Stimulated activated CD4-positive, alpha-beta T cell treated with anti-CD3 and anti-CD28 coated beads, Interleukin-1b, Interleukin-23, amount 100 ng/mL, for 1 hour (primary cell): Measurements from ENCODE around the gene ARHGAP11A.
"Not testable (repeated sequence)": the region's sequence is repeated elsewhere in the genome, so short reads cannot be mapped to it uniquely, and the experiment has no call there.

Experiments
- DNase-seq, 2 donors: peaks; one replicate each; pipeline ENCODE4 v3.0.0-alpha.2; 2020; ENCODE audit warnings: low read depth in 2 of 2

Gene ARHGAP11A, protein sequence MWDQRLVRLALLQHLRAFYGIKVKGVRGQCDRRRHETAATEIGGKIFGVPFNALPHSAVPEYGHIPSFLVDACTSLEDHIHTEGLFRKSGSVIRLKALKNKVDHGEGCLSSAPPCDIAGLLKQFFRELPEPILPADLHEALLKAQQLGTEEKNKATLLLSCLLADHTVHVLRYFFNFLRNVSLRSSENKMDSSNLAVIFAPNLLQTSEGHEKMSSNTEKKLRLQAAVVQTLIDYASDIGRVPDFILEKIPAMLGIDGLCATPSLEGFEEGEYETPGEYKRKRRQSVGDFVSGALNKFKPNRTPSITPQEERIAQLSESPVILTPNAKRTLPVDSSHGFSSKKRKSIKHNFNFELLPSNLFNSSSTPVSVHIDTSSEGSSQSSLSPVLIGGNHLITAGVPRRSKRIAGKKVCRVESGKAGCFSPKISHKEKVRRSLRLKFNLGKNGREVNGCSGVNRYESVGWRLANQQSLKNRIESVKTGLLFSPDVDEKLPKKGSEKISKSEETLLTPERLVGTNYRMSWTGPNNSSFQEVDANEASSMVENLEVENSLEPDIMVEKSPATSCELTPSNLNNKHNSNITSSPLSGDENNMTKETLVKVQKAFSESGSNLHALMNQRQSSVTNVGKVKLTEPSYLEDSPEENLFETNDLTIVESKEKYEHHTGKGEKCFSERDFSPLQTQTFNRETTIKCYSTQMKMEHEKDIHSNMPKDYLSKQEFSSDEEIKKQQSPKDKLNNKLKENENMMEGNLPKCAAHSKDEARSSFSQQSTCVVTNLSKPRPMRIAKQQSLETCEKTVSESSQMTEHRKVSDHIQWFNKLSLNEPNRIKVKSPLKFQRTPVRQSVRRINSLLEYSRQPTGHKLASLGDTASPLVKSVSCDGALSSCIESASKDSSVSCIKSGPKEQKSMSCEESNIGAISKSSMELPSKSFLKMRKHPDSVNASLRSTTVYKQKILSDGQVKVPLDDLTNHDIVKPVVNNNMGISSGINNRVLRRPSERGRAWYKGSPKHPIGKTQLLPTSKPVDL

DNA sequence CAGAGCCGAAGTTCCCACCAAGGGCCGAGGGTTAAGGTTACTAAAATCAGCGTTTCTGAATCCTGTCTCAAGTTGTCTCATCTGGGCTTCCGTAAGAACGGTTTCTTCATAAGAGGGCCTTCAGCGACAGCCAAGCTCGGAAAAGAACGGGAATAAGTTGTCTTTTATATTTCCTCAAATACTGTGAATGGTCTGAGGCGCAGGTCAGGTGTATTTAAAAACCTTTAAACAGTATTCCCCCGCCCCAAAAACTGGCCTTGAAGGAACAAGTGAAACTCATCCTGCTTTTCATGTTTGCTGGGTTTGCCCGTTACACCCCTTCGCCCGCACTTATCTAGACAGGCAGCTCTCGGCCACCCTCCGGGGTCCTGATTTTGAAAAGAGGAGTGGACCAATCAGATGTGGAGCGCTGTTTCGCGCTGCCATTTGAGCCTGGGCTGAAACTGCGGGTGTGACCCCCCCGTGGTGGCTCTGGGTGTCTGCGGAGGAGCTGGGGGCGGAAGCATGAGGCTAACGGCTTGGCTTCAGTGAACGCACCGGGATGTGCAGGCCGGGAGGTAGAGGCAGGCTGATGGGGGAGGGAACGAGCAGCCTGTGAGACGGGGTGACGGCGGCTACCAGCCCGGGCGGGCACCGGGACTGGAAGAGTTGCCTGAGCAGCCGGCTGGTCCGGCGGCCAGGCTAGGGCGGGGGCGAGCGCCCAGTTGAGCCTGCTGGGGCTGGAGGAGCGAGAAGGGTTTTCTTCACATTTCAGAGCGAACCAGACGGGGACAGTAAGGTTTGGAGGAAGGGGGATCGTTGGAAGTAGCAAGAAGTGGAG is at the start of gene ARHGAP11A:
TSS of gene ARHGAP11A (plus strand) at position 454 of the 820 bp plus-strand sequence. CDS start 708 bp downstream, outside the sequence.
- peak; percentile 47 to 48 for DNase-seq

GRCh38 chr15:32568988-32569387 is 46.3 kb upstream of the ARHGAP11A start:
- DNase-seq: not testable (repeated sequence)

DNA sequence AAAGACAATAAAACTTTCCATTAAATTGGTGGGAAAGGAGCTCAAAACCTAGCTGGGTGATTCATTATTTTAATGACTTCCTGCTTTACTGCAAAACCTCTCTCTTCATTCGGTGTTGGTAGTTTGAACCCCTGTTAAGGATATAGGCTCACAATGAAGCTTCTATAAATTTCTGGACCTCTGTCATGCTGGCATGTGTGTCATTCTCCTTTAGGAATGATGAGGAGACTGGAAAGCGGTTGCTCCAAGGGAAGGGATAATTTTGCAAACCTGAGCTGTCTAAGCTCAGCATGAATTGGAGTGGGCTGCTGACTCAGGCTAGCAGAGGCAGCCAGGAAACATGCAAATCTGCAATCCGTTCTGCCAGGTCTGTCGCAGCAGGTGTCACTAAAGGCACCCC is 36.8 kb upstream of the ARHGAP11A start:
- DNase-seq: not testable (repeated sequence)

DNA sequence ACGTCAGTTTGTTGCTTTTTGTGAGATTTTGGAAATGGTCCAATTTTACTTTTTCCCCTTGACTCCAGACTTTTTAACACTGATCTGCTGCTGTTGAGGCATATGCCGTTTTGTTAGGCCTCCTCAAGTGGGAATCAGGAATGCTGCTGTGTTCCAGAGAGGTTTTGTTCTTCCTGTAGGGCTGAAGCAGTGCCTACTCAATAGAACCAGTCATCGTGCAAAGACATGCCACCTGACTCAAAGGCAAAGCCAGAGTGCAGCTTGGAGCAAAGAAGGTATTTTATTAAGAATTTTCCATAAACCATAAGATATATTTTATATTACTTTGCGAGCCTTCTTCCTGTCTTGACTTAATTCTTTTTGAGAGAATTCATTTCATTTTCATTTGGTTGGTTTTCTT is 29.5 kb upstream of the ARHGAP11A start:
- DNase-seq: not testable (repeated sequence)

- DNase-seq: not testable (repeated sequence)
Measured at GRCh38 chr15:32593151-32593550, 22.2 kb upstream of the ARHGAP11A start, which contains the start of gene GOLGA8N. GOLGA8N (plus strand) TSS chr15:32593456.

DNA sequence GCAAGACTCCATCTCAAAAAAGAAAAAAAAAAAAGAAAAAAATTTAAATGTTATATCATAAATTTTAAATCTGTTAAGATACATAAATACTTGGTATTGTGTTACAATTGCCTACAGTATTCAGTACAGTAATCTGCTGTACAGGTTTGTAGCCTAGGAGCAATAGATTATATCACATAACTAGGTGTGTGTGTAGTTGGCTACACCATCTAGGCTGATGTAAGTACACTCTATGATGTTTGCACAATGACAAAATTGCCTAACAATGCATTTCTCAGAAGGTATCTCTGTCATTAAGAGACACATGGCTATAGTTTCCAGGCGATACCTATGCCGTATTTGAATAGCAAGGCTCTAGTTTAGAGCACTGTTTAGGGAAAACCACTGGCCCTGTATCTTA is 5.8 kb upstream of the ARHGAP11A start:
- not testable (repeated sequence) for DNase-seq

- DNase-seq: not testable (repeated sequence)
Measured at GRCh38 chr15:32610719-32611118, 4.6 kb upstream of the ARHGAP11A start.

DNA sequence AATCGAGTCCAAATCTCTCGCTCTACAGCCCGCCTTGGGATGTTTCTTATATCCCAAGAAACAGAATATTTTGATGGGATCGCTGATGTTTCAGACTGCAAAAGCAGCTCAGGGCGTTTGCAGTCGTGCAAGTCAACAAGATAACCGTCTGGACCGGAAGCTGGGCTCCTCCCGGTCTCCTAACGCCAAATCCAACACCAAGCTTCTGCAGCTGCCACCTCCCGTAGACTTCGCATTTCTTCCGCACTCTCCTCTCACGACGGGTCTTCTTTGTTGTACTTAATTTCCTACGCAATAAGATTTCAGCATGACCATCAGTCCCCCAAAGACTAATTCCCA is 623 bp upstream of the ARHGAP11A start:
- DNase-seq: not testable (repeated sequence)

- DNase-seq: not testable (repeated sequence)
Measured at GRCh38 chr15:32615871-32616426, 645 bp downstream of the ARHGAP11A start.

- no peak for DNase-seq
Measured at GRCh38 chr15:32636410-32636809, 21.1 kb downstream of the ARHGAP11A start.

- DNase-seq: no peak
Measured at GRCh38 chr15:32636908-32637567, 21.7 kb downstream of the ARHGAP11A start.

DNA sequence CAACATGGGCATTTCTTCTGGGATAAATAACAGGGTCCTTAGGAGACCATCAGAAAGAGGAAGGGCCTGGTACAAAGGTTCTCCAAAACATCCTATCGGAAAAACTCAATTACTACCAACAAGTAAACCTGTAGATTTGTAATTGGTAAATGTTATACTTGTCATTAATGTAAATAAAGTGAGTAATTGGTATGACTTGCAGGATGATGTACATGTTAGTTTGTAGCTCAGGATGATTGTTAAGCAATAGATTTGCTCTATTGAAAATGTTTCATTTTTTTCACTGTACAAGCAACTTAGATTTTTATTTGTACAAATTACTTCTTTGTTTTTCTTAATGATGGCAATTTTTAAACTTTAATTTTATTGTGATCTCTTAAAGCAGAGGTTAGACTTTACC is 22.4 kb downstream of the ARHGAP11A start:
- no peak for DNase-seq

DNA sequence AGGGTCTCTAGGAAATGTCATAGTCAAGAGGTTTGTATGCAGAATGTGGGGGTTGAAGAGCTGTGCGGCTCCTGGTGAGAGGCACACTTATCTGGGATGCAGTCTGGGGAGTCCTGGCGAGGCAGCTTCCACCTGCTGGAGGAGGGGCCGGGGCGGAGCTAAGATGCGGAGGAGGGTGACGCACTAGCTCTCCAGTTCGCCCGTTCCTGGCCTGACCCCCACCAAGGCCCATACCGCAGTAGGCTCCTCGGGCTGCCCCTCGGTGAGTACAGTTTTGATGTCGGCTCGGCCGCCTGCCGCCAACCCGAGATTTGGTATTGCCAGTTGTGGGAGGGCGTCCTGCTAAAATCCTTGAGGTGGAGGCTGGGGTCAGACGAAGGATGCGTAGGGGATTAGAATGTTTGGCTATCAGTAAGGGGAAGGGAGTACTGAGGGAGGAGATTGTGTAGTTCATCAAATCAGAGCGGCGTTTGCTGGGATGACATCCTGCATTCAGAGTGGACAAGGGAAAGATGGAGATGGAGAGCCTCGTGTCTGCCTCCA is 26.3 kb downstream of the ARHGAP11A start, which contains the start of gene SCG5:
TSS of gene SCG5 (plus strand) at position 194 of the 543 bp plus-strand sequence. CDS start 1,883 bp downstream, outside the sequence.
- no peak for DNase-seq

GRCh38 chr15:32642667-32643435 is 27.5 kb downstream of the ARHGAP11A start:
- no peak for DNase-seq

DNA sequence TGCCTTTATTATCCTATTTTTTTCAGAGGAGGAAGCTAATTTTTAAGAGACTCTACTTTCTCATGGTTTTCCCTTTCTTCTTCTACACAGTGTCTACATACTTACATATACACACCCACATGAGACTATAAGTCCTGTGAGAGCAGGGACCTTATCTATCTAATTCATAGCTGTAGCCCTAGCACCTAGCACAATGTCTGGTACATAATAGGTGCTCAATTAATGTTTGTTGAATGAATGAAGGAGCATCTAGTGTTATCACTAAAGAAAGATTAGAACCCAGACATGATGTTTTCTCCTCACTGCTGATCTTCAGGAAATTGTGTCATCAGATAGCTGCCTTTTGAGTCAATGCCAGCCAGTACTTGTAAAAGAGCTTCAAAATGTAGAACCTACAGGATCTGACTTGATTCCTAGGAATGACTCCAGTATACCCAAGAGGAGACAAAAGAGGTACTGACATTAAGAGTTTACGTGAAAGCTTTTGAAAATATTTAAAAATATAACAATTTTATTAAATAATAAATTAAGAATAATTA is 28.7 kb downstream of the ARHGAP11A start:
- DNase-seq: no peak

GRCh38 chr15:32646291-32646690 is 31.0 kb downstream of the ARHGAP11A start:
- no peak for DNase-seq

DNA sequence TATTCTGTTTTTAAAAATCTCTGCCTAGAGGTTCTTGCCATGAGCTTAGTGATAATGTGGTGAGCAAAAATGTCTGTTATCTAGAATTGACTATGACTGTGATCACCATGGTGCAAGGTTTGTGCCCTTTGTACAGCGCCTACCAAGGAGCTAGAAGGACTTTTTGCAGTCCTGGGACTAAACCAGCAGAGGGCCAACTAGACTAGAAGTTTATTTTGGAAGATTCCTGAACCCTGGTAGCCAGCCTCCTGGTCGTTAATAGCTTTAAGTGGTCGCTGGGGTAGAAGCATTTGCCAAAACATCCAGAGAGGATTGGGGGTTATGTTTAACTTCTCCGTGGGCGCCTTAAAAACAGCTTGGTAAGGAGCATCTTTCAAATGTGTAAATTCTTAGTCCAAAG is 34.0 kb downstream of the ARHGAP11A start:
- no peak for DNase-seq

GRCh38 chr15:32651229-32651837 is 36.0 kb downstream of the ARHGAP11A start:
- DNase-seq: peak in 1 of 2 donors; percentile 16

DNA sequence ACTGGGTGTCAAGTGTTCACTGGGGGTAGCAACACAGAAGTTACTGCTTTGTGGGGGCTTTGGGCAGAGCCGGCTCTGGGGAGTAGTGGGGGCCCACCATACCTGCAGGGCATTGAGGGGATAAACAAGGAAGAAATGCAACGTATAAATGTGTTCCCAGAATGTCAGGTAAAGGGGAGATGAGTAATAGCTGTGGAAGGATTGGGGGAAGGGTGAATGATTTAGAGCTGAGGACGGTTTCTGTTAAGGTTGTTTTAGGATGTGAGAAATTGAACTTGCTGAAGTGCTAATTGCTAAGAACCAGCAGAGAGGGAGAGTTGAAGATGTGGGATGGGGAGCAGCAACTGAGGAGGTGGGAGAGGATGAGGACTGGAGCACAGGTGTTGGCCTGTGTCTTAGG is 36.9 kb downstream of the ARHGAP11A start:
- no peak for DNase-seq
